Mucosa of descending colon (tissue), 3 donors: Measurements from ENCODE around the gene SKA2. TPM values are rescaled to one million over a fixed set of nuclear protein-coding genes. Genes with fewer than 3 reads are reported as not detected.
A peak's percentile ranks its signal among the peaks of the same experiment; 100 is the strongest.

Experiments used
- ATAC-seq: fragments of 200-7000 bp; cut with Tn5 transposase; one replicate; pipeline ENCODE4 v1.9.1; 2020; ENCODE audit warnings: mild to moderate bottlenecking, moderate library complexity
- DNase-seq, 3 donors: peaks; one replicate each; pipeline ENCODE4 v3.0.0-alpha.2; 2020
- H3K36me3 ChIP-seq: fragments of 200-600 bp; one replicate; pipeline ENCODE4 v1.8.0; 2021; ENCODE audit warnings: low read depth, mild to moderate bottlenecking
- H3K4me1 ChIP-seq: fragments of 200-600 bp; one replicate; pipeline ENCODE4 v1.8.0; 2021; ENCODE audit warnings: low read depth, mild to moderate bottlenecking
- H3K4me3 ChIP-seq: fragments of 200-600 bp; one replicate; pipeline ENCODE4 v1.8.0; 2021; ENCODE audit warnings: mild to moderate bottlenecking
- H3K9me3 ChIP-seq: fragments of 200-600 bp; one replicate; pipeline ENCODE4 v1.8.0; 2021; ENCODE audit warnings: mild to moderate bottlenecking
- intact Hi-C, 2 donors: fragments of 100-400 bp; cut with DNase I in 1 of 2; cut with micrococcal nuclease in 1 of 2; formaldehyde crosslinking; loops; one replicate each; pipeline versions ENCODE4 v1.11.0 to v1.11.1; 2022; cut with DNase I, micrococcal nuclease
- total RNA-seq, 3 donors: library from RNA; stranded (reverse); fragmentation: NEBNext Ultra II Directional in 2 of 3; extraction: Animal tissue kit (Norgen Biotek cat#: 25700) in 2 of 3; gene quantifications; one replicate each; pipeline versions ENCODE4 v1.2.1 to v1.2.4, GENCODE V29; 2021 to 2023
- TF ChIP-seq, protein P1 (sequence below): fragments of 200-600 bp; IDR thresholded peaks from one replicate; pipeline ENCODE4 v1.8.0; 2022; ENCODE audit warnings: antibody characterized with exemption, mild to moderate bottlenecking
- donor health status: DM: no; HTN: no; CAD: no; lungs with moderate emphysema.
- donor health status: DM: no; HTN: no; CAD: no.
- donor health status: DM: no; HTN: yes; CAD: no.

Gene SKA2
- total RNA-seq, 3 donors from 2014 or later = 15.7 to 30.0 (median 27.0) TPM

DNA sequence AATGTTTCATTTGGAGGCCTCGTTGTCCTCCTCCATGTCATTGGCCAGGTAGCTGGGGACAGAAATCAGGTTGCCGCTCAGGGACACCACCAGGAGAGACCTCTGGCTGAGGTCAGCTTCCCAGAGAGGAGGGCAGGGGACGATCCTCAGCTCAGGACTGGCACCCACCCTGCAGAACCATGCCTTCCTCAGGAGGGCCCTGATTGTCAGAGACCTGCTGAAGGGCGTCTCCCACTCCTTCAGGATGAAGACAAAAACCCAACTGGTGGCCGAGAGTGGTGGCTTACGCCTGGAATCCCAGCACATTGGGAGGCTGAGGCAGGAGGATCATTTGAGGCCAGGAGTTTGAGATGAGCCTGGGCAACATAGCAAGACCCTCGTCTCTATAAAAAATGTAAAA is 20.1 kb upstream of the SKA2 start:
- no peak for DNase-seq
- Histone ChIP-seq H3K9me3 (no peaks in the 10 kb centered on the region), H3K4me1 (no peaks in the 10 kb centered on the region), H3K36me3 (no peaks in the 10 kb centered on the region), H3K4me3 (no peak overlapping the region)
- intact Hi-C loops = no loop called here
- TF ChIP-seq, protein P1, sequence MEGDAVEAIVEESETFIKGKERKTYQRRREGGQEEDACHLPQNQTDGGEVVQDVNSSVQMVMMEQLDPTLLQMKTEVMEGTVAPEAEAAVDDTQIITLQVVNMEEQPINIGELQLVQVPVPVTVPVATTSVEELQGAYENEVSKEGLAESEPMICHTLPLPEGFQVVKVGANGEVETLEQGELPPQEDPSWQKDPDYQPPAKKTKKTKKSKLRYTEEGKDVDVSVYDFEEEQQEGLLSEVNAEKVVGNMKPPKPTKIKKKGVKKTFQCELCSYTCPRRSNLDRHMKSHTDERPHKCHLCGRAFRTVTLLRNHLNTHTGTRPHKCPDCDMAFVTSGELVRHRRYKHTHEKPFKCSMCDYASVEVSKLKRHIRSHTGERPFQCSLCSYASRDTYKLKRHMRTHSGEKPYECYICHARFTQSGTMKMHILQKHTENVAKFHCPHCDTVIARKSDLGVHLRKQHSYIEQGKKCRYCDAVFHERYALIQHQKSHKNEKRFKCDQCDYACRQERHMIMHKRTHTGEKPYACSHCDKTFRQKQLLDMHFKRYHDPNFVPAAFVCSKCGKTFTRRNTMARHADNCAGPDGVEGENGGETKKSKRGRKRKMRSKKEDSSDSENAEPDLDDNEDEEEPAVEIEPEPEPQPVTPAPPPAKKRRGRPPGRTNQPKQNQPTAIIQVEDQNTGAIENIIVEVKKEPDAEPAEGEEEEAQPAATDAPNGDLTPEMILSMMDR = no peak
- ATAC-seq = no peak

- ATAC-seq (no peak), DNase-seq (no peak)
- intact Hi-C loops = no loop called here
- TF ChIP-seq, protein P1 = no peak
- H3K4me1 ChIP-seq = no peaks in the 10 kb centered on the region
- H3K36me3 ChIP-seq = no peaks in the 10 kb centered on the region
- no peaks in the 10 kb centered on the region for H3K9me3 ChIP-seq
- no peak overlapping the region for H3K4me3 ChIP-seq
These were observed 19.7 kb upstream of the SKA2 start for GRCh38 chr17:59174671-59175070.

GRCh38 chr17:59172436-59173004 is 17.5 kb upstream of the SKA2 start:
- ATAC-seq (no peak), DNase-seq (no peak)
- Histone ChIP-seq H3K9me3 (no peaks in the 10 kb centered on the region), H3K4me3 (no peak overlapping the region), H3K4me1 (no peaks in the 10 kb centered on the region), H3K36me3 (no peaks in the 10 kb centered on the region)
- TF ChIP-seq, protein P1 = no peak
- intact Hi-C loops = no loop called here

- no peaks in the 10 kb centered on the region for H3K9me3 ChIP-seq
- intact Hi-C loops = no loop called here
- no peak overlapping the region for H3K4me3 ChIP-seq
- no peaks in the 10 kb centered on the region for H3K4me1 ChIP-seq
- no peak for DNase-seq
- no peaks in the 10 kb centered on the region for H3K36me3 ChIP-seq
- TF ChIP-seq, protein P1 = no peak
- ATAC-seq = no peak
These were observed 12.6 kb upstream of the SKA2 start for GRCh38 chr17:59167571-59168001.

GRCh38 chr17:59165933-59166342 is 11.0 kb upstream of the SKA2 start:
- H3K36me3 ChIP-seq = no peaks in the 10 kb centered on the region
- DNase-seq = peak in 1 of 3 donors; percentile 58
- intact Hi-C loops = no loop called here
- H3K4me3 ChIP-seq = no peak overlapping the region
- ATAC-seq = peak; percentile 71
- H3K4me1 ChIP-seq = no peaks in the 10 kb centered on the region
- TF ChIP-seq, protein P1 = peak; percentile 43
- H3K9me3 ChIP-seq = no peaks in the 10 kb centered on the region

DNA sequence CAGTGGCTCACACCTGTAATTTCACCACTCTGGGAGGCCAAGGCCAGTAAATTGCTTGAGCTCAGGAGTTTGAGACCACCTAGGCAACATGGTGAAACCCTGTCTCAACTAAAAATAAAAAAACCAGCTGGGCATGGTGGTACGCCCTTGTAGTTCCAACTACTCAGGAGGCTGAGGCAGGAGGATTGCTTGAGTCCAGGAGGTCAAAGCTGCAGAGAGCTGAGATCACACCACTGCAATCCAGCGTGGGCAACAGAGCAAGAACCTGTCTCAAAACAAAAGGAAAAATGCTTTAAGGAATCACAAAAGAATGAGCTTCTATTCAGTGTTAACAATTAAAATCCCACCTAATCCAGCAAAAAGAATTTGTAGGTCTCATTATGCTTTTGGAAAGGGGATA is 6.5 kb upstream of the SKA2 start:
- TF ChIP-seq, protein P1 = no peak
- H3K4me3 ChIP-seq = no peak overlapping the region
- intact Hi-C loops = no loop called here

More for the DNA sequence above, 6.5 kb upstream of the SKA2 start:
- no peak for DNase-seq
- H3K36me3 ChIP-seq = no peaks in the 10 kb centered on the region
- no peaks in the 10 kb centered on the region for H3K9me3 ChIP-seq
- ATAC-seq = no peak
- H3K4me1 ChIP-seq = no peaks in the 10 kb centered on the region
